IMR-90 (cell line): ENCODE measurements around the gene S1PR3. TPM values are rescaled to one million over a fixed set of nuclear protein-coding genes. Genes with fewer than 3 reads are reported as not detected.

Experiments used
- ATAC-seq: fragments of 200-7000 bp; cut with Tn5 transposase; 2 replicates; pipeline ENCODE4 v1.9.1; 2020; ENCODE audit warnings: low read depth, mild to moderate bottlenecking, moderate library complexity
- BruUV-seq: library from RNA; stranded (reverse); fragments of 400-500 nt; replicated peaks from 2 replicates; lab custom pipeline; 2021; lab: Mats Ljungman, UMichigan
- CTCF ChIA-PET: fragments of 300-600 bp; formaldehyde crosslinking; extraction: SDS; loops from one replicate; lab custom pipeline; 2021; ENCODE audit warnings: antibody characterized with exemption; lab: Yijun Ruan, JAX
- POLR2A ChIA-PET: fragments of 300-600 bp; sonication (Branson Sonifier 250); formaldehyde crosslinking; loops from one replicate; lab custom pipeline; 2022; ENCODE audit warnings: antibody characterized with exemption; ENCODE audit not compliant: unreplicated experiment; lab: Charles Lee
- DNase-seq: peaks from one replicate; pipeline ENCODE4 v3.0.0; 2013
- H2AFZ ChIP-seq: replicated peaks from 2 replicates; pipeline ENCODE3; 2013; ENCODE audit warnings: low read length, mild to moderate bottlenecking; ENCODE audit not compliant: poor library complexity
- H2AK5ac ChIP-seq: 2 replicates; pipeline ENCODE4 v1.6.1; 2013; ENCODE audit warnings: low read depth, low read length, inconsistent platforms
- H2AK9ac ChIP-seq: replicated peaks from 2 replicates; pipeline ENCODE3; 2013; ENCODE audit warnings: mild to moderate bottlenecking, low read depth, low read length, moderate library complexity; ENCODE audit not compliant: poor library complexity
- H2BK120ac ChIP-seq: 2 replicates; pipeline ENCODE4 v1.6.1; 2013; ENCODE audit warnings: low read depth, low read length, inconsistent platforms
- H2BK15ac ChIP-seq: 3 replicates; pipeline ENCODE4 v1.6.1; 2013; ENCODE audit warnings: low read depth, low read length, inconsistent platforms
- H2BK20ac ChIP-seq: 2 replicates; pipeline ENCODE4 v1.6.1; 2013; ENCODE audit warnings: low read depth, mild to moderate bottlenecking, inconsistent platforms, low read length, moderate library complexity
- H2BK5ac ChIP-seq: 2 replicates; pipeline ENCODE4 v1.6.1; 2013; ENCODE audit warnings: mild to moderate bottlenecking, low read depth, low read length, inconsistent platforms; ENCODE audit not compliant: poor library complexity, severe bottlenecking
- H3K14ac ChIP-seq: replicated peaks from 2 replicates; pipeline ENCODE4 v1.6.1; 2013; ENCODE audit warnings: low read depth, low read length, inconsistent platforms
- H3K18ac ChIP-seq: 2 replicates; pipeline ENCODE4 v1.6.1; 2013; ENCODE audit warnings: low read depth, low read length, control low read depth
- H3K23ac ChIP-seq: 2 replicates; pipeline ENCODE4 v1.6.1; 2013; ENCODE audit warnings: low read depth, low read length, inconsistent platforms
- H3K27ac ChIP-seq: 2 replicates; pipeline ENCODE4 v1.5.1; 2013; ENCODE audit warnings: mild to moderate bottlenecking, control low read depth, low read length; ENCODE audit not compliant: insufficient read depth
- H3K27me3 ChIP-seq: 2 replicates; pipeline ENCODE4 v1.6.1; 2013; ENCODE audit warnings: low read length; ENCODE audit not compliant: control insufficient read depth, insufficient read depth
- H3K36me3 ChIP-seq: 2 replicates; pipeline ENCODE4 v1.6.1; 2013; ENCODE audit warnings: low read length, mixed read lengths; ENCODE audit not compliant: control insufficient read depth, insufficient read depth
- H3K4ac ChIP-seq: 2 replicates; pipeline ENCODE4 v1.6.1; 2013; ENCODE audit warnings: low read depth, low read length, inconsistent platforms
- H3K4me1 ChIP-seq: 2 replicates; pipeline ENCODE4 v1.6.1; 2013; ENCODE audit warnings: low read length, mixed read lengths; ENCODE audit not compliant: control insufficient read depth, insufficient read depth
- H3K4me2 ChIP-seq: 2 replicates; pipeline ENCODE4 v1.6.1; 2013; ENCODE audit warnings: low read depth, mild to moderate bottlenecking, control low read depth, low read length, moderate library complexity
- H3K4me3 ChIP-seq: 2 replicates; pipeline ENCODE4 v1.5.1; 2013; ENCODE audit warnings: low read depth, mild to moderate bottlenecking, control low read depth, low read length, moderate library complexity; ENCODE audit not compliant: insufficient read depth
- H3K56ac ChIP-seq: 2 replicates; pipeline ENCODE4 v1.6.1; 2013; ENCODE audit warnings: low read length, inconsistent platforms; ENCODE audit not compliant: insufficient read depth; ENCODE audit errors: extremely low read depth
- H3K79me1 ChIP-seq, 2 experiments: 2 replicates each; pipeline ENCODE4 v1.6.1; 2013; ENCODE audit warnings: low read length in 2 of 2, inconsistent platforms in 1 of 2, low read depth in 1 of 2
- H3K9ac ChIP-seq: 2 replicates; pipeline ENCODE4 v1.6.1; 2013; ENCODE audit warnings: low read depth, low read length, control low read depth
- H3K9me1 ChIP-seq: 2 replicates; pipeline ENCODE4 v1.6.1; 2013; ENCODE audit warnings: low read length, inconsistent platforms; ENCODE audit not compliant: insufficient read depth
- H3K9me3 ChIP-seq: 2 replicates; pipeline ENCODE4 v1.6.1; 2013; ENCODE audit warnings: low read length; ENCODE audit not compliant: control insufficient read depth, insufficient read depth
- H4K20me1 ChIP-seq: 2 replicates; pipeline ENCODE4 v1.6.1; 2013; ENCODE audit warnings: low read length, inconsistent platforms; ENCODE audit not compliant: insufficient read depth
- H4K5ac ChIP-seq: 2 replicates; pipeline ENCODE4 v1.6.1; 2013; ENCODE audit warnings: mild to moderate bottlenecking, low read depth, low read length, control low read depth
- H4K8ac ChIP-seq, 2 experiments: 2 replicates each; pipeline ENCODE4 v1.6.1; 2013; ENCODE audit warnings: low read depth in 2 of 2, low read length in 2 of 2, control low read depth in 1 of 2, inconsistent platforms in 1 of 2
- H4K91ac ChIP-seq: 2 replicates; pipeline ENCODE4 v1.6.1; 2013; ENCODE audit warnings: low read depth, low read length, inconsistent platforms; ENCODE audit not compliant: insufficient read depth
- BHLHE40 ChIP-seq: fragments of 150-350 bp; IDR thresholded peaks from 2 replicates; pipeline ENCODE4 v1.6.1; 2016; ENCODE audit warnings: mild to moderate bottlenecking, low read depth, low read length
- CEBPB ChIP-seq: IDR thresholded peaks from 2 replicates; pipeline ENCODE4 v1.6.1; 2012; ENCODE audit warnings: low read depth, low read length, improper control_type of control experiment
- CHD1 ChIP-seq: IDR thresholded peaks from 2 replicates; pipeline ENCODE4 v1.6.1; 2012; ENCODE audit warnings: low read depth, low read length, improper control_type of control experiment
- CTCF ChIP-seq: conservative IDR thresholded peaks from 2 replicates; pipeline ENCODE4 v1.5.1; 2012; ENCODE audit warnings: mild to moderate bottlenecking, low read depth, low read length, improper control_type of control experiment
- ELK1 ChIP-seq: fragments of 150-350 bp; IDR thresholded peaks from 2 replicates; pipeline ENCODE4 v1.6.1; 2016; ENCODE audit warnings: low read depth, mild to moderate bottlenecking, low read length, moderate library complexity, borderline replicate concordance
- FOS ChIP-seq: fragments of 150-350 bp; IDR thresholded peaks from 2 replicates; pipeline ENCODE4 v1.6.1; 2016; ENCODE audit warnings: low read depth, low read length
- MAFK ChIP-seq: IDR thresholded peaks from 2 replicates; pipeline ENCODE4 v1.6.1; 2012; ENCODE audit warnings: low read depth, low read length, improper control_type of control experiment
- MAZ ChIP-seq: IDR thresholded peaks from 2 replicates; pipeline ENCODE4 v1.6.1; 2012; ENCODE audit warnings: low read depth, mild to moderate bottlenecking, low read length, improper control_type of control experiment, moderate library complexity, borderline replicate concordance
- NFE2L2 ChIP-seq: fragments of 150-350 bp; IDR thresholded peaks from 2 replicates; pipeline ENCODE4 v1.6.1; 2016; ENCODE audit warnings: low read depth, mild to moderate bottlenecking, low read length
- POLR2A ChIP-seq: IDR thresholded peaks from 2 replicates; pipeline ENCODE4 v1.6.1; 2012; ENCODE audit warnings: mild to moderate bottlenecking, low read depth, low read length
- RAD21 ChIP-seq: IDR thresholded peaks from 2 replicates; pipeline ENCODE4 v1.6.1; 2012; ENCODE audit warnings: low read length, improper control_type of control experiment
- SMC3 ChIP-seq: fragments of 150-350 bp; IDR thresholded peaks from 2 replicates; pipeline ENCODE4 v1.6.1; 2016; ENCODE audit warnings: low read depth, mild to moderate bottlenecking, antibody characterized with exemption, low read length, moderate library complexity
- WGBS, 2 experiments: methylation state at CpG; one replicate each; pipeline versions ENCODE4 v1.1.5 to v1.1.7; 2013; ENCODE audit warnings: missing lambda C conversion rate in 2 of 2; ENCODE audit not compliant: insufficient read length in 1 of 2; ENCODE audit errors: extremely low coverage in 2 of 2; 5-methylcytosine and 5-hydroxymethylcytosine counted together
- dilution Hi-C: fragments of 300-500 bp; cut with HindIII; formaldehyde crosslinking; loops from one replicate; pipeline ENCODE4 v1.14.3; 2018; ENCODE audit warnings: low sequenced_read_pairs; ENCODE audit not compliant: unreplicated experiment
- in situ Hi-C: fragments of 300-500 bp; cut with MboI; formaldehyde crosslinking; loops from 3 replicates; pipeline ENCODE4 v1.14.3; 2019; ENCODE audit warnings: low sequenced_read_pairs, inconsistent platforms, mixed read lengths
- intact Hi-C: fragments of 100-400 bp; cut with micrococcal nuclease; formaldehyde crosslinking; loops from 2 replicates; pipeline ENCODE4 v1.10.0; 2022
- polyA plus RNA-seq, 3 experiments: library from polyadenylated mRNA; depleted of rRNA; stranded (reverse); fragments of >200 nt; gene quantifications; 2 replicates each; pipeline ENCODE4 v1.2.3, GENCODE V29; 2012; ENCODE audit warnings: low replicate concordance in 1 of 3
- total RNA-seq: library from RNA; depleted of rRNA; stranded (reverse); fragments of >200 nt; gene quantifications from 2 replicates; pipeline ENCODE4 v1.2.3, GENCODE V29; 2012

The S1PR3 gene
- total and polyA plus RNA-seq, 2 of the 4 experiments (the other 2 are of a cell fraction), result 28.4 to 28.7 TPM

DNA sequence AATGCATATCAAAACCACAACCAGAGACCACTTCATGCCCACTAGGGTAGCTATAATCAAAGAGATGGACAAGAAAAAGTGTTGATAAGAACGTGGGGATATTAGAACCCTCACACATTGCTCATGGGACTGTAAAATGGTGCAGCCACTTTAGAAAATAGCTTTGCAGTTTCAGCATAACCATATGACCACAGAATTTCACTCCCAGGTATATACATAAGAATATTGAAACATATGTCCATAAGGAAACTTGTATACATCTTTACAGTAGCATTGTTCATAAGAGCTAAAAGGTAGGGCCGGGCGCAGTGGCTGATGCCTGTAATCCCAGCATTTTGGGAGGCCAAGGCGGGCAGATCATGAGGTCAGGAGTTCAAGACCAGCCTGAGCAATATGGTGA is 56.4 kb downstream of the S1PR3 start:
- Histone ChIP-seq H3K4me1 (no peaks in the 10 kb centered on the region), H2BK15ac (no peak overlapping the region), H2AK9ac (no peak overlapping the region), H3K4me3 (no peak overlapping the region), H2BK20ac (no peak overlapping the region), H3K56ac (no peak overlapping the region), H3K4me2 (no peak overlapping the region), H2BK5ac (no peak overlapping the region), H3K27me3 (no peaks in the 10 kb centered on the region), H4K91ac (no peak overlapping the region), H3K14ac (no peak overlapping the region), H4K20me1 (no peaks in the 10 kb centered on the region), H3K9ac (no peak overlapping the region), H3K23ac (no peak overlapping the region), H3K79me1 (no peaks in the 10 kb centered on the region), H2BK120ac (no peak overlapping the region), H4K8ac (no peak overlapping the region), H2AK5ac (no peak overlapping the region), H3K9me1 (peaks cover 7% of the 10 kb centered on the region; the same call in 1 of the 2 replicates), H3K9me3 (no peaks in the 10 kb centered on the region), H3K27ac (no peak overlapping the region), H3K4ac (no peak overlapping the region), H3K18ac (no peak overlapping the region), H3K36me3 (peaks cover 19% of the 10 kb centered on the region), H4K5ac (no peak overlapping the region), H2AFZ (no peak overlapping the region)
- DNase-seq, result no peak
- TF ChIP-seq BHLHE40 (no peak), RAD21 (no peak), POLR2A (no peak), CEBPB (no peak), MAFK (no peak), FOS (no peak), CTCF (no peak), ELK1 (no peak), MAZ (no peak), NFE2L2 (no peak), SMC3 (no peak), CHD1 (no peak)
- intact Hi-C loops (no loop called here), dilution Hi-C loops (no loop called here), in situ Hi-C loops (no loop called here)
- CTCF ChIA-PET, result interaction anchor here (0.6 kb wide), 1 partner anchor 1054 kb away, joined by 3 read pairs; no protein-coding TSS in a partner anchor
- no peak for ATAC-seq
- no CpG with 5 or more reads among the region's 4 CpGs for WGBS, 2 experiments
- no TSS peak for BruUV-seq
- POLR2A ChIA-PET, result no interaction called here
